Measurements from ENCODE around the gene GOLGB1.

The GOLGB1 gene

GRCh38 chr3:121629601-121630000, 119.9 kb downstream of the GOLGB1 start:
- no peak for DNase-seq

DNA sequence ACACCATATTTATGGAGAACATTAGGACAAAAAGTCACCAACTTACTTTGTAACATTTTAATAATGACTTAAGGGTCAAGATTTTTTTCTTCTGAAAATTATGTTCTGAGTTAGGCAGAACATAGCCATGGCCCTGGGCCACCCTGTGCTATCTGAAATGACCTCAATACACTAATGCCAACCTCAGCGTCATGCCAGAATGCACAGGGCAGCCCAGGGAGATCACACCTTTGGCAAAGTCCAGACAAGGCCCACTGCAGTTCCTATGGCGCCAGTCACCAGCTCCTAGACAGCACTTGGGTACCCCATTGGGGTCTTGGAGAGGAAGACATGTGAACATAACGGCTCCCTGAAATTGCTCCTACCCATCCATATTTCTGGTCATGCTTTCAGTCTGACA, 121.9 kb downstream of the GOLGB1 start:
- DNase-seq: no peak

DNA sequence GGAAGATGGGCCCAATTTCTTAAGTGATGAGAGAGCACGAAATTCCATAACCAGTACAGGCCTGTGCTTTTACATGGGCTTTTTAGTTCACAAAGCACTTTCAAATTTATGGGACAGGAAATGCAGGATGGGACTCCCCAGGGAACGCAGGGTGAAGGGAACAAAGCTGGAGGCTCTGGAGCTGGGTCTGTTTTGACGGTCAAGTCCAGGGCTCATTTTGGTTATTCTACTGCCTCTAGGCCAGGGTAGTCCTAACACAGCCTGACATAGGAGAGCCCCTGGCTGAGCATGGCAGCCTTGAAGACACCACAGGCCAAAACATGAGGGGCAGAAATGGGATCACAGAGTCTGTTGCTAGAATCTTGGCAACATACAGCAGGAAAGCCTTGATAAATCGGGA, 122.3 kb downstream of the GOLGB1 start:
- no peak for DNase-seq

DNA sequence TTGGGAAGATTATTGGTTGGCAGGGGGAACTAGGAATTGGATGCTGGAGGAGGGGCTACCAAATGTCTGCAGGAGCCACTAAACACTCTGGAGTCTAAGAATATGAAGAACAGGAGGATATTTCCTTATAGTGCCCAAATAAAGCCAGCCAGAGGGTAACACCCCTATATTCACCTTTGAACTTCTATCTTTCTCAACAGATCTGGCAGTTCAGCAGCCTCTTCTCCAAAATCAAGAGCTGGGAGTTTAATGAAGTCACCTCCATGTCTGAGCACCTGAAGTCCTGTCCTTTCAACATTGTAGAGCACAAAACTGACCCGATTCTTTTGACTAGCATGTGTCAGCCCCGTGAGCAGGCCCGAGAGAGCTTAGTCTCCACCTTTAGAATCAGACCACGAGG, 123.0 kb downstream of the GOLGB1 start:
- no peak for DNase-seq

- no peak for DNase-seq
Observed at GRCh38 chr3:121624147-121624899, 125.2 kb downstream of the GOLGB1 start.

DNA sequence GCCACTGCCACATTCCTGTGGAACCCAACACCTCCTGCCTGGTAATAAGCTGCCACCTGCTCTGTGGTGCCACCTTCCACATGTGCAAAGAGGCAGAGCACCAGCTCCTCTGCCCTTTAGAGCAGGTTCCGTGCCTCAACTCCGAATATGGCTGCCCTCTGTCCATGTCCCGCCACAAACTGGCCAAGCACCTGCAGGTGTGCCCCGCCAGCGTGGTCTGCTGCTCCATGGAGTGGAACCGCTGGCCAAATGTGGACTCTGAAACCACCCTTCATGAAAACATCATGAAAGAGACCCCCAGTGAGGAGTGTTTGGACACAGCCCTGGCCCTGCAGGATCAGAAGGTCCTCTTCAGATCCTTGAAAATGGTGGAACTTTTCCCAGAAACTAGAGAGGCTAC, 128.1 kb downstream of the GOLGB1 start:
- no peak for DNase-seq

DNA sequence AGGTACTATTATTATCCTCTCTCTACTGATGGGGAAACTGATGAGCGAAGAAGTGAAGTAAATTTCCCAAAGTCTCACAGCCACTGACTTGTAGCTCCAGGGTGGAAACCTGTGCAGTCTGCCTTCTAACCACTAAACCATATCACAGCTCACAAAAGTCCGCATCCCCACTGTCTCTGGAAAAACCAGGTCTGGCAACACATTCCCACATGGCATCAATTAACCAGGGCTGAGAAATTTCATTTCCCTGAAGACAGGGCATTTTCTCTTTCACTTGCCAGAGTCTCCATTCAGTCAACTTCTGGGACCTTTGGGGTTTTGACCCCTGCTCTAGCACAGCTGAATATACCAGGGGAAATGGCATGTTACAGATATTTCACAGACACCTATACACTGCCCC, 129.8 kb downstream of the GOLGB1 start:
- no peak for DNase-seq

Measured in NCI-H524 (cell line).